Skin of body (tissue), 2 donors: ENCODE measurements around the gene SDR42E1. TPM values are rescaled to one million over a fixed set of nuclear protein-coding genes. Genes with fewer than 3 reads are reported as not detected.

Source experiments
- DNase-seq: peaks from one replicate; lab custom pipeline; 2025; lab: John Stamatoyannopoulos, UW
- total RNA-seq: library from RNA; depleted of rRNA; stranded (reverse); fragments of >200 nt; gene quantifications from one replicate; pipeline ENCODE4 v1.2.3, GENCODE V29; 2014

Gene SDR42E1
- total RNA-seq, 1 donor from 2014 or later, result 7.2 TPM

GRCh38 chr16:81940781-81941560 is 70.3 kb downstream of the SDR42E1 start:
- DNase-seq, result peak; percentile 53

- DNase-seq, result no peak
These were observed 71.9 kb downstream of the SDR42E1 start for GRCh38 chr16:81939164-81940056.

Other genes starting within 250 kb of the SDR42E1 start
- gene PLCG2, start 232.2 kb downstream of the SDR42E1 start, total RNA-seq, result 12.9 TPM
- gene HSD17B2, start 23.8 kb upstream of the SDR42E1 start, total RNA-seq, result 12.4 TPM
- 29.7 TPM for gene MPHOSPH6, start 158.8 kb upstream of the SDR42E1 start, total RNA-seq